ENCODE results near the gene RACK1. TPM values are rescaled to one million over a fixed set of nuclear protein-coding genes. Genes with fewer than 3 reads are reported as not detected.

The RACK1 gene
- total and polyA plus RNA-seq, 2 of the 13 experiments (the other 11 are each of a cell fraction or from before 2014, with no cell fraction given): 2,514 to 6,141 TPM

- DNase-seq (ENCODE audit: low spot score): no peak
- Histone ChIP-seq H3K36me3 (replicated peaks in 1 of 2; ENCODE audit: control insufficient read depth in 1 of 2, insufficient read depth in 2 of 2, low read length in 2 of 2) (no peaks in the 10 kb centered on the region), H3K27ac (ENCODE audit: extremely low read length, insufficient read depth, low read length) (no peak overlapping the region), H3K4me2 (ENCODE audit: low read depth, low read length) (no peak overlapping the region), H4K20me1 (ENCODE audit: insufficient read depth, low read length) (no peaks in the 10 kb centered on the region), H3K27me3 (ENCODE audit: control insufficient read depth in 1 of 2, insufficient read depth in 2 of 2, low read length in 2 of 2) (peaks cover 7 to 82% of the 10 kb centered on the region in 2 experiments), H3K4me3 (replicated peaks in 1 of 3; ENCODE audit: insufficient read depth in 1 of 3, low read depth in 2 of 3, low read length in 3 of 3) (no peak overlapping the region), H3K9ac (ENCODE audit: insufficient read depth, low read depth, low read length) (no peak overlapping the region), H2AFZ (ENCODE audit: low read length) (no peak overlapping the region), H3K9me3 (ENCODE audit: low read length) (no peaks in the 10 kb centered on the region), H3K79me2 (ENCODE audit: insufficient read depth, low read length) (no peaks in the 10 kb centered on the region), H3K4me1 (ENCODE audit: insufficient read depth, low read length) (peaks cover 36% of the 10 kb centered on the region)
- ChIA-PET CTCF (ENCODE audit: low intra/inter-chr PET ratio, low total read pairs) (no interaction called here), POLR2A (interaction anchor here (1.4 to 7.4 kb wide), 2 partner anchors 9 kb away, joined by 6 to 104 read pairs; no protein-coding TSS in a partner anchor)
- no TSS peak for BruUV-seq (replicated peaks)
- 18% methylated on average over 4 of the region's 4 CpGs for WGBS (ENCODE audit: low lambda C conversion rate)
- no peak for FAIRE-seq
- in situ Hi-C loops (cut with HindIII; ENCODE audit: extremely low pct_ligation_motif_present, low pct_unique_long_range_greater_than_20kb): no loop called here
- intact Hi-C loops (cut with micrococcal nuclease; ENCODE audit: unreplicated experiment): no loop called here
- ATAC-seq: no peak
- TF ChIP-seq TAF1 (CRISPR knock-in tag; IDR thresholded peaks at IDR 0.05) (no peak), ZNF891 (CRISPR knock-in tag; IDR thresholded peaks at IDR 0.05) (no peak), CEBPB (IDR thresholded peaks at IDR 0.05; ENCODE audit: borderline replicate concordance, low read depth, low read length) (no peak), NKX3-1 (CRISPR knock-in tag; IDR thresholded peaks at IDR 0.05) (no peak), ZNF703 (CRISPR knock-in tag; IDR thresholded peaks at IDR 0.05; ENCODE audit: borderline replicate concordance) (no peak), NFYC (CRISPR knock-in tag; IDR thresholded peaks at IDR 0.05) (no peak), ZNF800 (CRISPR knock-in tag; IDR thresholded peaks at IDR 0.05) (no peak), ZBTB10 (CRISPR knock-in tag; IDR thresholded peaks at IDR 0.05; ENCODE audit: borderline replicate concordance) (no peak), NRL (CRISPR knock-in tag; IDR thresholded peaks at IDR 0.05; ENCODE audit: borderline replicate concordance) (no peak), RNF219 (CRISPR knock-in tag; IDR thresholded peaks at IDR 0.05) (no peak), PRDM4 (CRISPR knock-in tag; IDR thresholded peaks at IDR 0.05; ENCODE audit: borderline replicate concordance) (no peak)
Measured at GRCh38 chr5:181200816-181201215, 42.9 kb downstream of the RACK1 start.

Data from HepG2 (cell line).